ENCODE results near the gene TRAPPC2L. TPM values are rescaled to one million over a fixed set of nuclear protein-coding genes. Genes with fewer than 3 reads are reported as not detected.

TRAPPC2L gene
- total RNA-seq, 1 experiment from 2014 or later: 94.1 TPM

GRCh38 chr16:88864521-88864920 lies 7.6 kb downstream of the TRAPPC2L start:
- DNase-seq (ENCODE audit: low read depth, low spot score) (no peak), ATAC-seq (peak; percentile 24)
- CTCF ChIA-PET: interaction anchor here (0.7 to 1.0 kb wide), 2 partner anchors 8 to 13 kb away, joined by 3 read pairs; partner anchors contain the start of genes GALNS and TRAPPC2L
- no peaks in the 10 kb centered on the region for H3K9me2 ChIP-seq (ENCODE audit: insufficient read depth)
- H3K4me2 ChIP-seq (ENCODE audit: low read length): no peak overlapping the region
- H2AFZ ChIP-seq (ENCODE audit: low read depth, low read length, poor library complexity, severe bottlenecking): no peak overlapping the region
- H3K9me3 ChIP-seq (ENCODE audit: control insufficient read depth in 1 of 2, insufficient read depth in 1 of 2, low read depth in 1 of 2, low read length in 2 of 2): no peaks in the 10 kb centered on the region
- H4K20me1 ChIP-seq (ENCODE audit: insufficient read depth): no peaks in the 10 kb centered on the region
- H3K4me3 ChIP-seq (replicated peaks in 1 of 2; ENCODE audit: low read depth in 1 of 2, low read length in 2 of 2): no peak overlapping the region
- H3K79me2 ChIP-seq (ENCODE audit: insufficient read depth, low read length): no peaks in the 10 kb centered on the region
- no TSS peak for BruUV-seq (replicated peaks)
- H3K36me3 ChIP-seq (ENCODE audit: control insufficient read depth in 1 of 2, insufficient read depth in 2 of 2, low read length in 2 of 2): peaks cover 15 to 18% of the 10 kb centered on the region in 2 experiments; a peak in 3 of 4 replicates
- no peak for TF ChIP-seq FOSL1 (IDR thresholded peaks at IDR 0.05; ENCODE audit: low read depth)
- TF ChIP-seq, protein P1, sequence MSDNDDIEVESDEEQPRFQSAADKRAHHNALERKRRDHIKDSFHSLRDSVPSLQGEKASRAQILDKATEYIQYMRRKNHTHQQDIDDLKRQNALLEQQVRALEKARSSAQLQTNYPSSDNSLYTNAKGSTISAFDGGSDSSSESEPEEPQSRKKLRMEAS (IDR thresholded peaks at IDR 0.05): no peak
- no peak for TF ChIP-seq TCF7L2 (IDR thresholded peaks at IDR 0.05; ENCODE audit: borderline replicate concordance, extremely low read depth, insufficient read depth, insufficient read length)
- TF ChIP-seq SIN3A (IDR thresholded peaks at IDR 0.05; ENCODE audit: low read depth): no peak
- no peak for TF ChIP-seq ZBTB33 (IDR thresholded peaks at IDR 0.05; ENCODE audit: extremely low read depth, insufficient replicate concordance, low read length)
- TF ChIP-seq ELF1 (IDR thresholded peaks at IDR 0.05; ENCODE audit: borderline replicate concordance, low read depth): no peak
- no peak for TF ChIP-seq POLR2A (IDR thresholded peaks at IDR 0.05; ENCODE audit: borderline replicate concordance, extremely low read depth, insufficient read depth, insufficient read length)
- TF ChIP-seq CEBPB (IDR thresholded peaks at IDR 0.05; ENCODE audit: low read depth): no peak
- no peak for TF ChIP-seq SRF (IDR thresholded peaks at IDR 0.05; ENCODE audit: low read depth)
- TF ChIP-seq, protein P2, sequence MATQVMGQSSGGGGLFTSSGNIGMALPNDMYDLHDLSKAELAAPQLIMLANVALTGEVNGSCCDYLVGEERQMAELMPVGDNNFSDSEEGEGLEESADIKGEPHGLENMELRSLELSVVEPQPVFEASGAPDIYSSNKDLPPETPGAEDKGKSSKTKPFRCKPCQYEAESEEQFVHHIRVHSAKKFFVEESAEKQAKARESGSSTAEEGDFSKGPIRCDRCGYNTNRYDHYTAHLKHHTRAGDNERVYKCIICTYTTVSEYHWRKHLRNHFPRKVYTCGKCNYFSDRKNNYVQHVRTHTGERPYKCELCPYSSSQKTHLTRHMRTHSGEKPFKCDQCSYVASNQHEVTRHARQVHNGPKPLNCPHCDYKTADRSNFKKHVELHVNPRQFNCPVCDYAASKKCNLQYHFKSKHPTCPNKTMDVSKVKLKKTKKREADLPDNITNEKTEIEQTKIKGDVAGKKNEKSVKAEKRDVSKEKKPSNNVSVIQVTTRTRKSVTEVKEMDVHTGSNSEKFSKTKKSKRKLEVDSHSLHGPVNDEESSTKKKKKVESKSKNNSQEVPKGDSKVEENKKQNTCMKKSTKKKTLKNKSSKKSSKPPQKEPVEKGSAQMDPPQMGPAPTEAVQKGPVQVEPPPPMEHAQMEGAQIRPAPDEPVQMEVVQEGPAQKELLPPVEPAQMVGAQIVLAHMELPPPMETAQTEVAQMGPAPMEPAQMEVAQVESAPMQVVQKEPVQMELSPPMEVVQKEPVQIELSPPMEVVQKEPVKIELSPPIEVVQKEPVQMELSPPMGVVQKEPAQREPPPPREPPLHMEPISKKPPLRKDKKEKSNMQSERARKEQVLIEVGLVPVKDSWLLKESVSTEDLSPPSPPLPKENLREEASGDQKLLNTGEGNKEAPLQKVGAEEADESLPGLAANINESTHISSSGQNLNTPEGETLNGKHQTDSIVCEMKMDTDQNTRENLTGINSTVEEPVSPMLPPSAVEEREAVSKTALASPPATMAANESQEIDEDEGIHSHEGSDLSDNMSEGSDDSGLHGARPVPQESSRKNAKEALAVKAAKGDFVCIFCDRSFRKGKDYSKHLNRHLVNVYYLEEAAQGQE (IDR thresholded peaks at IDR 0.05; ENCODE audit: low read depth): no peak
- no peak for TF ChIP-seq CBX3 (IDR thresholded peaks at IDR 0.05; ENCODE audit: low read depth)
- TF ChIP-seq SP1 (IDR thresholded peaks at IDR 0.05; ENCODE audit: low read depth): no peak
- no peak for TF ChIP-seq ATF3 (IDR thresholded peaks at IDR 0.05)
- no peak for TF ChIP-seq JUND (IDR thresholded peaks at IDR 0.05)
- TF ChIP-seq POLR2AphosphoS5 (IDR thresholded peaks at IDR 0.05; ENCODE audit: low read depth, low read length): no peak
- TF ChIP-seq ZFX (IDR thresholded peaks at IDR 0.05): no peak
- TF ChIP-seq RAD21 (IDR thresholded peaks at IDR 0.05; ENCODE audit: low read depth): no peak
- no peak overlapping the region for H3K27ac ChIP-seq (ENCODE audit: low read depth, low read length)
- no peaks in the 10 kb centered on the region for H3K27me3 ChIP-seq (ENCODE audit: insufficient read depth, low read length)
- POLR2A ChIA-PET: no interaction called here
- no peak overlapping the region for H3K9ac ChIP-seq (ENCODE audit: low read length)
- H3K4me1 ChIP-seq (ENCODE audit: control insufficient read depth in 1 of 2, insufficient read depth in 2 of 2, low read length in 2 of 2): no peaks in the 10 kb centered on the region
- intact Hi-C loops (cut with micrococcal nuclease): no loop called here
- RAD21 ChIA-PET (ENCODE audit: low non-redundant PET in 1 of 2, low total read pairs in 2 of 2, uncharacterized antibody in 2 of 2, unreplicated experiment in 2 of 2): no interaction called here

Measured in HCT116 (cell line).